AG09319 (cell line): Measurements from ENCODE around the gene KRT40.
A peak's percentile ranks its signal among the peaks of the same experiment; 100 is the strongest.

ENCODE experiments used
- DNase-seq: peaks from one replicate; pipeline ENCODE4 v3.0.0-alpha.2; 2010; ENCODE audit warnings: low read depth; ENCODE audit errors: extremely low read depth
- CTCF ChIP-seq: IDR thresholded peaks from 2 replicates; pipeline ENCODE4 v1.5.1; 2011; ENCODE audit warnings: low read depth, mild to moderate bottlenecking, inconsistent platforms, low read length, moderate library complexity

The KRT40 gene

GRCh38 chr17:40963838-40964237 is 20.3 kb downstream of the KRT40 start:
- no peak for DNase-seq
- peak; percentile 48 for TF ChIP-seq CTCF

- no peak for TF ChIP-seq CTCF
- no peak for DNase-seq
These were observed 22.0 kb downstream of the KRT40 start for GRCh38 chr17:40962059-40962561.

GRCh38 chr17:40961591-40961990 is 22.5 kb downstream of the KRT40 start:
- TF ChIP-seq CTCF = no peak
- DNase-seq = no peak

GRCh38 chr17:40960144-40960543 is 24.0 kb downstream of the KRT40 start:
- no peak for DNase-seq
- no peak for TF ChIP-seq CTCF

GRCh38 chr17:40958086-40958953 is 25.8 kb downstream of the KRT40 start:
- DNase-seq = no peak
- no peak for TF ChIP-seq CTCF

GRCh38 chr17:40956401-40957254 is 27.5 kb downstream of the KRT40 start:
- DNase-seq = peak; percentile 84

More at GRCh38 chr17:40956401-40957254, 27.5 kb downstream of the KRT40 start:
- TF ChIP-seq CTCF = no peak
